Measurements from ENCODE around the gene TMEM260.

The TMEM260 gene

DNA sequence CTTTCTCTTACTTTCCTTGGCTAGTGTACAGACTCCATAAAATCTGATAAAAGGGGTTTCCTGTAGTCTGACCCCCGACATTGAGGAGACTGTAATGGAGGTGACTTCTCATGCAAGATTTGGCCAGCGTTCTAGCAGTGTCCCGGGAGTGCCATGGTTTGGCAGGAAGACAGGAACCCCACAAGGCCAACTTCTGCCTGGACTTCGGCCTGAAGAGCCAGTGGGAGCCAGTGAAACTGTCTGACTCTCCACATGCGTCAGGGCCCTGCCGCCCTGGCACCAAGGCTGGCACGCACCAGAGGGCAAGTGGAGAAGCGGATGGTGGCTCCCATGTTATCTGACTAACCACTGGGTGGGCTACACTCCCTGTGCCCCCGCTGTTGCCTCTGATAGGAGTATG lies 70.5 kb downstream of the TMEM260 start:
- no peak for TF ChIP-seq TAF1 (IDR thresholded peaks at IDR 0.05; ENCODE audit: borderline replicate concordance, insufficient read depth, low read length)
- no peak for TF ChIP-seq POLR2AphosphoS5 (IDR thresholded peaks at IDR 0.05; ENCODE audit: low read depth, low read length)
- TF ChIP-seq REST (IDR thresholded peaks at IDR 0.05; ENCODE audit: insufficient read depth in 1 of 2, low read depth in 2 of 2, low read length in 2 of 2) = no peak
- TF ChIP-seq FOXP2 (optimal IDR thresholded peaks at IDR 0.05; ENCODE audit: borderline replicate concordance, extremely low read depth, extremely low read length, insufficient read depth) = no peak
- TF ChIP-seq SIN3A (IDR thresholded peaks at IDR 0.05; ENCODE audit: borderline replicate concordance, insufficient read depth, low read length) = no peak

- no peak for TF ChIP-seq FOXP2 (optimal IDR thresholded peaks at IDR 0.05; ENCODE audit: borderline replicate concordance, extremely low read depth, extremely low read length, insufficient read depth)
- TF ChIP-seq REST (IDR thresholded peaks at IDR 0.05; ENCODE audit: insufficient read depth in 1 of 2, low read depth in 2 of 2, low read length in 2 of 2) = no peak
- no peak for TF ChIP-seq POLR2AphosphoS5 (IDR thresholded peaks at IDR 0.05; ENCODE audit: low read depth, low read length)
- TF ChIP-seq TAF1 (IDR thresholded peaks at IDR 0.05; ENCODE audit: borderline replicate concordance, insufficient read depth, low read length) = no peak
- TF ChIP-seq SIN3A (IDR thresholded peaks at IDR 0.05; ENCODE audit: borderline replicate concordance, insufficient read depth, low read length) = no peak
Measured at GRCh38 chr14:56650979-56651378, 71.4 kb downstream of the TMEM260 start.

- TF ChIP-seq POLR2AphosphoS5 (IDR thresholded peaks at IDR 0.05; ENCODE audit: low read depth, low read length) = no peak
- no peak for TF ChIP-seq FOXP2 (optimal IDR thresholded peaks at IDR 0.05; ENCODE audit: borderline replicate concordance, extremely low read depth, extremely low read length, insufficient read depth)
Measured at GRCh38 chr14:56657604-56658003, 78.0 kb downstream of the TMEM260 start.

GRCh38 chr14:56659378-56659777 lies 79.8 kb downstream of the TMEM260 start:
- TF ChIP-seq FOXP2 (optimal IDR thresholded peaks at IDR 0.05; ENCODE audit: borderline replicate concordance, extremely low read depth, extremely low read length, insufficient read depth) (no peak), SIN3A (IDR thresholded peaks at IDR 0.05; ENCODE audit: borderline replicate concordance, insufficient read depth, low read length) (no peak), TAF1 (IDR thresholded peaks at IDR 0.05; ENCODE audit: borderline replicate concordance, insufficient read depth, low read length) (no peak), REST (IDR thresholded peaks at IDR 0.05; ENCODE audit: insufficient read depth in 1 of 2, low read depth in 2 of 2, low read length in 2 of 2) (no peak), POLR2AphosphoS5 (IDR thresholded peaks at IDR 0.05; ENCODE audit: low read depth, low read length) (no peak)

- no peak for TF ChIP-seq SIN3A (IDR thresholded peaks at IDR 0.05; ENCODE audit: borderline replicate concordance, insufficient read depth, low read length)
- no peak for TF ChIP-seq FOXP2 (optimal IDR thresholded peaks at IDR 0.05; ENCODE audit: borderline replicate concordance, extremely low read depth, extremely low read length, insufficient read depth)
- TF ChIP-seq REST (IDR thresholded peaks at IDR 0.05; ENCODE audit: insufficient read depth in 1 of 2, low read depth in 2 of 2, low read length in 2 of 2) = no peak
- TF ChIP-seq TAF1 (IDR thresholded peaks at IDR 0.05; ENCODE audit: borderline replicate concordance, insufficient read depth, low read length) = no peak
- no peak for TF ChIP-seq POLR2AphosphoS5 (IDR thresholded peaks at IDR 0.05; ENCODE audit: low read depth, low read length)
Measured at GRCh38 chr14:56659964-56660551, 80.5 kb downstream of the TMEM260 start.
